ENCODE data around the gene RFX3.

- TF ChIP-seq CTCF (conservative IDR thresholded peaks at IDR 0.05; ENCODE audit: low read depth, low read length) (no peak), EZH2 (IDR thresholded peaks at IDR 0.05; ENCODE audit: borderline replicate concordance, low read depth, low read length, poor library complexity, severe bottlenecking) (no peak)
Observed at GRCh38 chr9:3177936-3178335, 347.9 kb downstream of the RFX3 start.
